ENCODE results near the gene DERA. TPM values are rescaled to one million over a fixed set of nuclear protein-coding genes. Genes with fewer than 3 reads are reported as not detected.
A peak's percentile ranks its signal among the peaks of the same experiment; 100 is the strongest.
"Not testable (repeated sequence)": the region's sequence is repeated elsewhere in the genome, so short reads cannot be mapped to it uniquely, and the experiment has no call there.

Gene DERA
- total and polyA plus RNA-seq, 2 donors (not counting 1 experiment from before 2014, with no cell fraction given): 48.2 to 51.5 TPM

- Histone ChIP-seq H3K9me3 (ENCODE audit: control insufficient read depth, insufficient read depth, low read depth, low read length) (no peaks in the 10 kb centered on the region), H3K4me3 (replicated peaks in 1 of 4; ENCODE audit: control extremely low read depth in 1 of 4, insufficient read depth in 1 of 4, low read depth in 3 of 4, low read length in 4 of 4) (no peak overlapping the region), H3K9ac (ENCODE audit: insufficient read depth, low read length) (no peak overlapping the region), H3K36me3 (ENCODE audit: control insufficient read depth, insufficient read depth, low read length) (no peaks in the 10 kb centered on the region), H3K4me1 (ENCODE audit: control insufficient read depth, extremely low read depth, insufficient read depth, low read length) (no peaks in the 10 kb centered on the region), H3K79me2 (ENCODE audit: control insufficient read depth, insufficient read depth, low read length) (no peaks in the 10 kb centered on the region), H2AFZ (ENCODE audit: low read length) (no peak overlapping the region), H3K27me3 (ENCODE audit: control insufficient read depth, insufficient read depth, low read length) (no peaks in the 10 kb centered on the region), H4K20me1 (ENCODE audit: control insufficient read depth, extremely low read depth, insufficient read depth, low read length) (no peaks in the 10 kb centered on the region), H3K27ac (ENCODE audit: insufficient read depth, low read length) (no peak overlapping the region), H3K4me2 (ENCODE audit: extremely low read depth, insufficient read depth, low read length) (no peak overlapping the region)
- TF ChIP-seq, protein P1, sequence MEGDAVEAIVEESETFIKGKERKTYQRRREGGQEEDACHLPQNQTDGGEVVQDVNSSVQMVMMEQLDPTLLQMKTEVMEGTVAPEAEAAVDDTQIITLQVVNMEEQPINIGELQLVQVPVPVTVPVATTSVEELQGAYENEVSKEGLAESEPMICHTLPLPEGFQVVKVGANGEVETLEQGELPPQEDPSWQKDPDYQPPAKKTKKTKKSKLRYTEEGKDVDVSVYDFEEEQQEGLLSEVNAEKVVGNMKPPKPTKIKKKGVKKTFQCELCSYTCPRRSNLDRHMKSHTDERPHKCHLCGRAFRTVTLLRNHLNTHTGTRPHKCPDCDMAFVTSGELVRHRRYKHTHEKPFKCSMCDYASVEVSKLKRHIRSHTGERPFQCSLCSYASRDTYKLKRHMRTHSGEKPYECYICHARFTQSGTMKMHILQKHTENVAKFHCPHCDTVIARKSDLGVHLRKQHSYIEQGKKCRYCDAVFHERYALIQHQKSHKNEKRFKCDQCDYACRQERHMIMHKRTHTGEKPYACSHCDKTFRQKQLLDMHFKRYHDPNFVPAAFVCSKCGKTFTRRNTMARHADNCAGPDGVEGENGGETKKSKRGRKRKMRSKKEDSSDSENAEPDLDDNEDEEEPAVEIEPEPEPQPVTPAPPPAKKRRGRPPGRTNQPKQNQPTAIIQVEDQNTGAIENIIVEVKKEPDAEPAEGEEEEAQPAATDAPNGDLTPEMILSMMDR (conservative IDR thresholded peaks at IDR 0.05 in 1 of 2, IDR thresholded peaks at IDR 0.05 in 1 of 2; ENCODE audit: low read depth in 1 of 2, low read length in 2 of 2): no peak
- TF ChIP-seq EZH2 (IDR thresholded peaks at IDR 0.05; ENCODE audit: low read length, missing control alignments): no peak
- DNase-seq (ENCODE audit: low read depth in 2 of 2): peak in 1 of 2 donors; percentile 20
These were observed 97.3 kb downstream of the DERA start for GRCh38 chr12:16008421-16008824.

GRCh38 chr12:16012117-16012516, 101.0 kb downstream of the DERA start:
- Histone ChIP-seq H3K79me2 (ENCODE audit: control insufficient read depth, insufficient read depth, low read length) (no peaks in the 10 kb centered on the region), H3K4me2 (ENCODE audit: extremely low read depth, insufficient read depth, low read length) (no peak overlapping the region), H4K20me1 (ENCODE audit: control insufficient read depth, extremely low read depth, insufficient read depth, low read length) (no peaks in the 10 kb centered on the region), H3K36me3 (ENCODE audit: control insufficient read depth, insufficient read depth, low read length) (no peaks in the 10 kb centered on the region), H2AFZ (ENCODE audit: low read length) (no peak overlapping the region), H3K4me1 (ENCODE audit: control insufficient read depth, extremely low read depth, insufficient read depth, low read length) (no peaks in the 10 kb centered on the region), H3K27me3 (ENCODE audit: control insufficient read depth, insufficient read depth, low read length) (no peaks in the 10 kb centered on the region), H3K9ac (ENCODE audit: insufficient read depth, low read length) (no peak overlapping the region), H3K27ac (ENCODE audit: insufficient read depth, low read length) (no peak overlapping the region), H3K4me3 (replicated peaks in 1 of 4; ENCODE audit: control extremely low read depth in 1 of 4, insufficient read depth in 1 of 4, low read depth in 3 of 4, low read length in 4 of 4) (no peak overlapping the region), H3K9me3 (ENCODE audit: control insufficient read depth, insufficient read depth, low read depth, low read length) (no peaks in the 10 kb centered on the region)
- TF ChIP-seq, protein P1 (conservative IDR thresholded peaks at IDR 0.05 in 1 of 2, IDR thresholded peaks at IDR 0.05 in 1 of 2; ENCODE audit: low read depth in 1 of 2, low read length in 2 of 2): no peak
- no peak for TF ChIP-seq EZH2 (IDR thresholded peaks at IDR 0.05; ENCODE audit: low read length, missing control alignments)
- DNase-seq (ENCODE audit: low read depth in 2 of 2): peak; percentile 58 to 64

GRCh38 chr12:16013722-16014121, 102.6 kb downstream of the DERA start:
- H3K9me3 ChIP-seq (ENCODE audit: control insufficient read depth, insufficient read depth, low read depth, low read length); H3K4me2 ChIP-seq (ENCODE audit: extremely low read depth, insufficient read depth, low read length); H4K20me1 ChIP-seq (ENCODE audit: control insufficient read depth, extremely low read depth, insufficient read depth, low read length); DNase-seq (ENCODE audit: low read depth in 2 of 2); H2AFZ ChIP-seq (ENCODE audit: low read length); H3K4me3 ChIP-seq (replicated peaks in 1 of 4; ENCODE audit: control extremely low read depth in 1 of 4, insufficient read depth in 1 of 4, low read depth in 3 of 4, low read length in 4 of 4); H3K27ac ChIP-seq (ENCODE audit: insufficient read depth, low read length); H3K4me1 ChIP-seq (ENCODE audit: control insufficient read depth, extremely low read depth, insufficient read depth, low read length); H3K36me3 ChIP-seq (ENCODE audit: control insufficient read depth, insufficient read depth, low read length); H3K9ac ChIP-seq (ENCODE audit: insufficient read depth, low read length); H3K27me3 ChIP-seq (ENCODE audit: control insufficient read depth, insufficient read depth, low read length); H3K79me2 ChIP-seq (ENCODE audit: control insufficient read depth, insufficient read depth, low read length): not testable (repeated sequence)

DNA sequence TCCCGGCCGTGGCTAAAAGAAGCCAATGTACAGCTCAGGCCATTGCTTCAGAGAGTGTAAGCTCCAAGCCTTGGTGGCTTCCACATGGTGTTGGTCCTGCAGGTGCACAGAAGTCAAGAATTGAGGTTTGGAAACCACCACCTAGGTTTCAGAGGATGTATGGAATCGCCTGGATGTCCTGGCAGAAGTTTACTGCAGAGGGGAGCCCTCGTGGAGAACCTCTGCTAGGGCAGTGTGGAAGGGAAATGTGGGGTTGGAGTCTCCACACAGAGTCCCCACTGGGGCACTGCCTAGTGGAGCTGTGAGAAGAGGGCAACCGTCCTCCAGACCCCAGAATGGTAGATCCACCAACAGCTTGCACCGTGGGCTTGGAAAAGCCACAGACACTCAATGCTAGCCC, 103.3 kb downstream of the DERA start:
- not testable (repeated sequence) for DNase-seq (ENCODE audit: low read depth in 2 of 2); H3K4me1 ChIP-seq (ENCODE audit: control insufficient read depth, extremely low read depth, insufficient read depth, low read length); H3K9me3 ChIP-seq (ENCODE audit: control insufficient read depth, insufficient read depth, low read depth, low read length); H3K4me3 ChIP-seq (replicated peaks in 1 of 4; ENCODE audit: control extremely low read depth in 1 of 4, insufficient read depth in 1 of 4, low read depth in 3 of 4, low read length in 4 of 4); H3K79me2 ChIP-seq (ENCODE audit: control insufficient read depth, insufficient read depth, low read length); H2AFZ ChIP-seq (ENCODE audit: low read length); H3K36me3 ChIP-seq (ENCODE audit: control insufficient read depth, insufficient read depth, low read length); H3K27ac ChIP-seq (ENCODE audit: insufficient read depth, low read length); H4K20me1 ChIP-seq (ENCODE audit: control insufficient read depth, extremely low read depth, insufficient read depth, low read length); H3K4me2 ChIP-seq (ENCODE audit: extremely low read depth, insufficient read depth, low read length); H3K9ac ChIP-seq (ENCODE audit: insufficient read depth, low read length); H3K27me3 ChIP-seq (ENCODE audit: control insufficient read depth, insufficient read depth, low read length)

Data from fibroblast of lung (primary cell).